Measurements from ENCODE around the gene ZFY.

The ZFY gene

GRCh38 chrY:2973110-2973751 is 38.0 kb downstream of the ZFY start:
- no peak for TF ChIP-seq CTCF (IDR thresholded peaks at IDR 0.05)

GRCh38 chrY:2979283-2979682 is 44.1 kb downstream of the ZFY start:
- TF ChIP-seq CTCF (IDR thresholded peaks at IDR 0.05): no peak

GRCh38 chrY:2984491-2984890 is 49.3 kb downstream of the ZFY start:
- no peak for TF ChIP-seq CTCF (IDR thresholded peaks at IDR 0.05)

- no peak for TF ChIP-seq CTCF (IDR thresholded peaks at IDR 0.05)
These were observed 67.0 kb downstream of the ZFY start for GRCh38 chrY:3002190-3002589.

GRCh38 chrY:3002680-3003515 is 67.7 kb downstream of the ZFY start:
- no peak for TF ChIP-seq CTCF (IDR thresholded peaks at IDR 0.05)

- no peak for TF ChIP-seq CTCF (IDR thresholded peaks at IDR 0.05)
These were observed 68.3 kb downstream of the ZFY start for GRCh38 chrY:3003516-3003830.

GRCh38 chrY:3003846-3004245 is 68.7 kb downstream of the ZFY start:
- no peak for TF ChIP-seq CTCF (IDR thresholded peaks at IDR 0.05)
